Nephron progenitor cell (in vitro differentiated cells): ENCODE measurements around the gene ACP2.
"Not testable (repeated sequence)": the region's sequence is repeated elsewhere in the genome, so short reads cannot be mapped to it uniquely, and the experiment has no call there.

Experiments
- DNase-seq: peaks from one replicate; pipeline ENCODE4 v3.0.0; 2021
- H3K27ac Mint-ChIP-seq: 2 replicates; pipeline ENCODE4 v1.8.0; 2021; ENCODE audit warnings: mild to moderate bottlenecking, moderate library complexity, mixed read lengths
- H3K27me3 Mint-ChIP-seq: 2 replicates; pipeline ENCODE4 v1.8.0; 2021; ENCODE audit warnings: mild to moderate bottlenecking, low read depth, mixed read lengths; ENCODE audit not compliant: poor library complexity
- H3K36me3 Mint-ChIP-seq: 2 replicates; pipeline ENCODE4 v1.8.0; 2021; ENCODE audit warnings: low read depth, mixed read lengths
- H3K4me1 Mint-ChIP-seq: 2 replicates; pipeline ENCODE4 v1.8.0; 2021; ENCODE audit warnings: mixed read lengths
- H3K4me3 Mint-ChIP-seq: 2 replicates; pipeline ENCODE4 v1.8.0; 2021; ENCODE audit warnings: mild to moderate bottlenecking, moderate library complexity, mixed read lengths
- H3K9me3 Mint-ChIP-seq: 2 replicates; pipeline ENCODE4 v1.8.0; 2021; ENCODE audit warnings: mild to moderate bottlenecking, moderate library complexity, mixed read lengths
- TF ChIP-seq, protein P1 (sequence below): fragments of 200-600 bp; sonication (generic); IDR thresholded peaks from 2 replicates; pipeline ENCODE4 v1.5.0; 2021; ENCODE audit warnings: antibody characterized with exemption

The ACP2 gene

DNA sequence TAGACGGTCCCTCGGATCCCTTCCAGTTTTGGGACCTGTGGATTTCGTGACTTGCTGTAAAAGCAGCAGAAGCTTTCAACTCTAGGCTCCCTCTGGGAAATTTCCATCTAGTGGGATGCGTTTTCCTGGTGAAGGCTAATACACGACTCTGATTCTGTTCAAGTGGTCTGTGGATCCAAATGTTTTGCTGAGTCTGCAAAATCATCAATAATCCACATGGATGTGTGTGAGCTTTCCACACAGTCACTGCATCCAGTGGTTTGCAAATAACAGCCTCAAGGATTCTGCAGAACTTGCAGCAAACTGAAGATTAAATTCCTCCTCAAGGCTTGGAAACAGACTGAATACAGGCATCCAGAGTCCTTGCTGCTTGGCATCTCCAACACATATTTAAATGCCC, 46.0 kb downstream of the ACP2 start:
- H3K36me3 Mint-ChIP-seq = no peaks in the 10 kb centered on the region
- TF ChIP-seq, protein P1, sequence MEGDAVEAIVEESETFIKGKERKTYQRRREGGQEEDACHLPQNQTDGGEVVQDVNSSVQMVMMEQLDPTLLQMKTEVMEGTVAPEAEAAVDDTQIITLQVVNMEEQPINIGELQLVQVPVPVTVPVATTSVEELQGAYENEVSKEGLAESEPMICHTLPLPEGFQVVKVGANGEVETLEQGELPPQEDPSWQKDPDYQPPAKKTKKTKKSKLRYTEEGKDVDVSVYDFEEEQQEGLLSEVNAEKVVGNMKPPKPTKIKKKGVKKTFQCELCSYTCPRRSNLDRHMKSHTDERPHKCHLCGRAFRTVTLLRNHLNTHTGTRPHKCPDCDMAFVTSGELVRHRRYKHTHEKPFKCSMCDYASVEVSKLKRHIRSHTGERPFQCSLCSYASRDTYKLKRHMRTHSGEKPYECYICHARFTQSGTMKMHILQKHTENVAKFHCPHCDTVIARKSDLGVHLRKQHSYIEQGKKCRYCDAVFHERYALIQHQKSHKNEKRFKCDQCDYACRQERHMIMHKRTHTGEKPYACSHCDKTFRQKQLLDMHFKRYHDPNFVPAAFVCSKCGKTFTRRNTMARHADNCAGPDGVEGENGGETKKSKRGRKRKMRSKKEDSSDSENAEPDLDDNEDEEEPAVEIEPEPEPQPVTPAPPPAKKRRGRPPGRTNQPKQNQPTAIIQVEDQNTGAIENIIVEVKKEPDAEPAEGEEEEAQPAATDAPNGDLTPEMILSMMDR = no peak
- H3K27me3 Mint-ChIP-seq = peaks cover 10% of the 10 kb centered on the region
- peaks cover 9% of the 10 kb centered on the region for H3K4me1 Mint-ChIP-seq
- H3K9me3 Mint-ChIP-seq = no peaks in the 10 kb centered on the region
- no peak overlapping the region for H3K4me3 Mint-ChIP-seq
- DNase-seq = no peak
- H3K27ac Mint-ChIP-seq = no peak overlapping the region

DNA sequence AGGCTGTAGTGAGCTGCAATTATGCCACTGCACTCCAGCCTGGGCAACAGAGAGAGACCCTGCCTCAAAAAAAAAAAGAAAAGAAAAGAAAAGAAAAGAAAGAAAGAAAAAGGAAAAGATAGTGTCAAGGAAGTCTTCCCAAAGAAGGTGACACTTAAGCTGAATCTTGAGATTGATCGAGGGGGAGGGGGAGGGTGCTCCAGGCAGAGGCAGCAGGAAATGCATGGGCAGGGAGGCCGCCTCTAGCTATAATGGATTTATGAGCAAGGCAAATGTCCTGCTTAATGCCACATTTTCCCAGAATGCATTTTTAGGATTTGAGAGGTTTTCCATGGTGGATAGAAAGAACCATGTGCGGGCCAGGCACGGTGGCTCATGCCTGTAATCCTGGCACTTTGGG, 47.6 kb downstream of the ACP2 start:
- Mint-ChIP-seq H3K4me1 (peaks cover 9% of the 10 kb centered on the region), H3K36me3 (no peaks in the 10 kb centered on the region), H3K27ac (no peak overlapping the region), H3K27me3 (peaks cover 14% of the 10 kb centered on the region), H3K4me3 (no peak overlapping the region), H3K9me3 (no peaks in the 10 kb centered on the region)
- DNase-seq = no peak
- TF ChIP-seq, protein P1 = no peak

DNA sequence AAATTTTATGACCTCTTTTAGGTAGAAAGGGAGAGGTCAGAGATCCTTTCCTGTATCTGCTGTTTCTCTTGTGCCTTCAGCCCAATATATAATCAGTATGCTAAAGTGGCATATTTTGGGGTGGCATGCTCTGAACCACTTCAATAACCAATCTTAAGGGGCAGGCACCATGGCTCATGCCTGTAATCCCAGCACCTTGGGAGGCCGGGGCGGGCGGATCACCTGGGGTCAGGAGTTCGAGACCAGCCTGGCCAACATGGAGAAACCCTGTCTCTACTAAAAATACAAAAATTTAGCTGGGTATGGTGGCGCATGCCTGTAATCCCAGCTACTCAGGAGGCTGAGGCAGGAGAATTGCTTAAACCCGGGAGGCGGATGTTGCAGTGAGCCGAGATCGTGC, 50.5 kb downstream of the ACP2 start:
- H3K9me3 Mint-ChIP-seq, H3K36me3 Mint-ChIP-seq, H3K4me3 Mint-ChIP-seq, DNase-seq, H3K27ac Mint-ChIP-seq: not testable (repeated sequence)
- Mint-ChIP-seq H3K4me1 (peaks cover 24% of the 10 kb centered on the region), H3K27me3 (peaks cover 22% of the 10 kb centered on the region)

DNA sequence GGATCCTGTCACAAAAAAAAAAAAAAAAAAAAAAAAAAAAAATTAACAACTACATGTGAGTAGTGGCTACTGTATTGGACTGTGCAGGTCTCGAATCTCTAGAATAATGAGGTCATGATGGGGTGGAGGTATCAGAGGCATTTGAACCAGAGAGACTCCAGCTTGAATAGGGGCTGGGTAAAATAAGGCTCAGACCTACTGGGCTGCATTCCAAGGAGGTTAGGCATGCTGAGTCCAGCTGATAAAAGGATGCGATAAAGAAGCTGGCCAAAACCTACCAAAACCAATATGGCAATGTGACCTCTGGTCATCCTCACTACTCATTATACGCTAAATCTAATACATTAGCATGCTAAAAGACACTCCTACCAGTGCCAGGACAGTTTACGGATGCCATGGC, 56.5 kb downstream of the ACP2 start:
- Mint-ChIP-seq H3K9me3 (no peaks in the 10 kb centered on the region), H3K4me3 (no peak overlapping the region), H3K36me3 (no peaks in the 10 kb centered on the region), H3K4me1 (peaks cover 29% of the 10 kb centered on the region), H3K27ac (no peak overlapping the region), H3K27me3 (peaks cover 46% of the 10 kb centered on the region)
- TF ChIP-seq, protein P1 = no peak
- DNase-seq = no peak

DNA sequence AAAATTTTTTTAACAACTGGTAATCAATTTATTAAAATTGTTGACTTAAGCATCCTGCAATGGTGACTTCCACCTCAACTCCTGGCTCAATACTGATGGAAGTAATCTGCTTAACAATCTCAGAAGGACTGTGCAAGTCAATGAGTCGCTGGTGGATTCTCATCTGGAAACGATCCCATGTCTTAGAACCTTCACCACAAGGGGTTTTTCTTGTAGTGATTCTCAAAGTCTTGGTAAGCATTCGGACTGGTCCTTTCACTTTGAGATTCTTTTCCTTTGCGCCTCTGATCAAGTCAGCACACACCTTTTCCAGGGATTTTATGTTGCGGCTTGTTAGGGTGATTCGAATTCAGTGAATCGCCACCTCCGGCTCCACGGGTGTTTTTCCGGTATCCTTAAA, 57.5 kb downstream of the ACP2 start:
- H3K27ac Mint-ChIP-seq, DNase-seq, H3K9me3 Mint-ChIP-seq, H3K4me3 Mint-ChIP-seq, H3K36me3 Mint-ChIP-seq: not testable (repeated sequence)
- H3K27me3 Mint-ChIP-seq = peaks cover 48% of the 10 kb centered on the region
- peaks cover 29% of the 10 kb centered on the region for H3K4me1 Mint-ChIP-seq
